SJCRH30 (cell line): Measurements from ENCODE around the gene NPAS3. TPM values are rescaled to one million over a fixed set of nuclear protein-coding genes. Genes with fewer than 3 reads are reported as not detected.

Source experiments
- DNase-seq, 2 experiments: peaks; one replicate each; pipeline ENCODE4 v3.0.0-alpha.2; 2015 to 2020
- H3K27ac ChIP-seq: fragments of 250-450 bp; sonication (Bioruptor Pico); 2 replicates; pipeline ENCODE4 v1.5.1; 2020; ENCODE audit warnings: mild to moderate bottlenecking, moderate library complexity
- H3K27me3 ChIP-seq: fragments of 250-450 bp; sonication (Bioruptor Pico); 2 replicates; pipeline ENCODE4 v1.5.1; 2020; ENCODE audit warnings: mild to moderate bottlenecking, moderate library complexity
- H3K36me3 ChIP-seq: fragments of 250-450 bp; sonication (Bioruptor Pico); 2 replicates; pipeline ENCODE4 v1.5.1; 2020; ENCODE audit warnings: mild to moderate bottlenecking, moderate library complexity
- H3K4me1 ChIP-seq: fragments of 250-450 bp; sonication (Bioruptor Pico); 2 replicates; pipeline ENCODE4 v1.5.1; 2020; ENCODE audit warnings: mild to moderate bottlenecking, moderate library complexity
- H3K4me3 ChIP-seq: fragments of 250-450 bp; sonication (Bioruptor Pico); 2 replicates; pipeline ENCODE4 v1.5.1; 2020; ENCODE audit warnings: mild to moderate bottlenecking, moderate library complexity
- H3K9me3 ChIP-seq: fragments of 250-450 bp; sonication (Bioruptor Pico); replicated peaks from 2 replicates; pipeline ENCODE4 v1.5.1; 2020; ENCODE audit warnings: mild to moderate bottlenecking, moderate library complexity
- total RNA-seq: library from RNA; depleted of rRNA; stranded (reverse); fragments of >200 nt; shearing (Covaris generic); gene quantifications from 2 replicates; pipeline ENCODE4 v1.2.3, GENCODE V29; 2014

Gene NPAS3
- total RNA-seq, 1 experiment from 2014 or later, result 1.8 TPM

- no peak overlapping the region for H3K4me3 ChIP-seq
- H3K27me3 ChIP-seq, result no peaks in the 10 kb centered on the region
- H3K4me1 ChIP-seq, result peaks cover 15% of the 10 kb centered on the region; the same call in 1 of the 2 replicates
- DNase-seq, result no peak
- no peaks in the 10 kb centered on the region for H3K36me3 ChIP-seq
- no peak overlapping the region for H3K27ac ChIP-seq
- H3K9me3 ChIP-seq, result no peaks in the 10 kb centered on the region
These were observed 910.7 kb downstream of the NPAS3 start for GRCh38 chr14:33849455-33849801.

- Histone ChIP-seq H3K27me3 (no peaks in the 10 kb centered on the region), H3K9me3 (no peaks in the 10 kb centered on the region), H3K4me3 (no peak overlapping the region), H3K27ac (no peak overlapping the region), H3K36me3 (no peaks in the 10 kb centered on the region), H3K4me1 (peaks cover 15% of the 10 kb centered on the region; the same call in 1 of the 2 replicates)
- no peak for DNase-seq
These were observed 912.1 kb downstream of the NPAS3 start for GRCh38 chr14:33850826-33851225.

GRCh38 chr14:33851366-33851765 lies 912.7 kb downstream of the NPAS3 start:
- Histone ChIP-seq H3K4me1 (peaks cover 15% of the 10 kb centered on the region; the same call in 1 of the 2 replicates), H3K27me3 (no peaks in the 10 kb centered on the region), H3K36me3 (no peaks in the 10 kb centered on the region), H3K9me3 (no peaks in the 10 kb centered on the region), H3K27ac (no peak overlapping the region), H3K4me3 (no peak overlapping the region)
- no peak for DNase-seq

GRCh38 chr14:33851931-33852330 lies 913.3 kb downstream of the NPAS3 start:
- no peak for DNase-seq
- H3K4me1 ChIP-seq, result peaks cover 14% of the 10 kb centered on the region; the same call in 1 of the 2 replicates
- H3K27me3 ChIP-seq, result no peaks in the 10 kb centered on the region
- H3K9me3 ChIP-seq, result no peaks in the 10 kb centered on the region
- H3K27ac ChIP-seq, result no peak overlapping the region
- H3K4me3 ChIP-seq, result no peak overlapping the region
- no peaks in the 10 kb centered on the region for H3K36me3 ChIP-seq
